Measurements from ENCODE around the gene HHAT. TPM values are rescaled to one million over a fixed set of nuclear protein-coding genes. Genes with fewer than 3 reads are reported as not detected.

Gene HHAT
- total RNA-seq, 1 donor, result 2.4 TPM

DNA sequence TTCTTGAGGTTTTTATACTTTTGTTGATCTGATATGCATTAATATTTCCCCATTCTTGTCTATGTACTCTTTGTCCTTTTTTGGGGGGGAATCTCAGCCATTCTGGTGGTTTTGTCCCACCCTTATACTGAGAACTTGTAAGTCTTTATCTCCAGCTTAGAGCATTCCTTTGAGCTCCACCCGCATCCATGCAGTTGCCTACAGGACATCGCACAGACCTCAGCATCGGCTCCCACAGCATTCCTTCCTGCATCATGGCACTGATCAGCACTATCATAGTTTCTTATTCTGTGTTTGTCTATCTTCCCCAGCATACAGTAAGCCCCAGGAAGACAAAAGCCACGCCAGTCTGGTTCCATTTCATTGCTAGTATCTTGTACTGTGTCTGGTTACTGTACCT is 33.0 kb downstream of the HHAT start:
- no peaks in the 10 kb centered on the region for H3K4me1 ChIP-seq (ENCODE audit: insufficient read depth, low read length)

DNA sequence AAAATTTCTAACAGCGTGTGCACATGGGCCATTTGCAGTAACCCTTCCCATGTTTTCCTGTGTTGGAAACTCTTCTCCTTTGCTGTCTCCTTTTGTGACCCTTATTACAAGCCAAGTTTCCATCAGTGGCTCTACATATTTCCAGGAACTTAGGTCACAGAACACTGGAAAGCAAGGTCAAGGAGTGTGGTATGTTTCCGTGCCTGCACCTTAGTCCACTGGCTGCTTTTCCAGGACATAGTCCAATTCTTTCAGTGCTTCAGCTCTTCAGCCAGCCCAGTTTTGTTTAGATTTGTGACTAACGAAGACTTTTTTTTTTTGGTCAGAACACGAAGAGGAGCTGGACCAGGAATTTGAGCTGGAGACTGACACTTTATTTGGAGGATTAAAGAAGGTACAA is 33.8 kb downstream of the HHAT start:
- H3K4me3 ChIP-seq (ENCODE audit: low read length), result no peak overlapping the region
- no peaks in the 10 kb centered on the region for H3K4me1 ChIP-seq (ENCODE audit: insufficient read depth, low read length)
- H3K9me3 ChIP-seq (ENCODE audit: low read depth, low read length), result no peaks in the 10 kb centered on the region
- no peaks in the 10 kb centered on the region for H3K27me3 ChIP-seq (ENCODE audit: insufficient read depth, low read length)

More for the DNA sequence above, 33.0 kb downstream of the HHAT start:
- Histone ChIP-seq H3K4me3 (ENCODE audit: low read length) (no peak overlapping the region), H3K27me3 (ENCODE audit: insufficient read depth, low read length) (no peaks in the 10 kb centered on the region), H3K9me3 (ENCODE audit: low read depth, low read length) (no peaks in the 10 kb centered on the region)

DNA sequence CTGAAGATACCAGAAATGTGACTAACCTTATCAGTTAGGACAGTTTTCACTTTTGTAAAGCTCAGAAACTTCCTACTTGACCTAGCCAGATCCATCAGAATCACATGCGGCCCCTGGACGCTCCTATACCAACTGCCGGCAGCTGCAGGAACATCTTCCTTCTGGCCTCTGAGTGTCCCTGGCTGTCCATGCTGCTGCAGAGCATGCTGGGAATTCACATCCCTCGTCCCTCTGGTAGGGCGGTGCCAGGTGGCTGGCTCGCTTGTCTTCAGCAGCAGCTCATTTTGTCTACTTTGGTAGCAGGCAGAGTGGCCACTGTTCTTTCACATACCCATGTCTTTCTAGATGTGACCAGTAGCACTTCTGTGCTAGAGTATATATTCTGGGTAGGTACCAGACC is 34.4 kb downstream of the HHAT start:
- no peaks in the 10 kb centered on the region for H3K9me3 ChIP-seq (ENCODE audit: low read depth, low read length)
- H3K27me3 ChIP-seq (ENCODE audit: insufficient read depth, low read length), result no peaks in the 10 kb centered on the region
- no peaks in the 10 kb centered on the region for H3K4me1 ChIP-seq (ENCODE audit: insufficient read depth, low read length)
- no peak overlapping the region for H3K4me3 ChIP-seq (ENCODE audit: low read length)

DNA sequence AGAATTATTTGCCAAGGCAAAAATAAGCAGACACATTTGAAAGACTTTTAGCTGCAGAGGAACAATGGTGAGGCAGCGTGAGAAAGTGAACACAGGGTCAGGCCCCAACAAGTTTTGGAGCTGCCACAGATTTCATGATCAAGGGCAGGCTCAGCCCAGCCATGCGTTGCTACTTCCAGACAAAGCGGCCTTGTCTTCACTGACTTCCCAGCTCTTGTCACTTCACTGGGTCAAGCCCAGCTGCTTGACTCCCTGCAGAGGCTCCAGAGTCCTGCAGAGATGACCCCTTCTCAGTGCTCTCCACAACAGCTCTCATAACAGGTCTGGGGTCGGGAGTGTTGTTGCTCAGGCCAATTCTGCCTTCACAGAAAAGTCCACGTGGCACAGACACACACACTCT is 35.8 kb downstream of the HHAT start:
- Histone ChIP-seq H3K27me3 (ENCODE audit: insufficient read depth, low read length) (no peaks in the 10 kb centered on the region), H3K9me3 (ENCODE audit: low read depth, low read length) (no peaks in the 10 kb centered on the region), H3K4me1 (ENCODE audit: insufficient read depth, low read length) (no peaks in the 10 kb centered on the region), H3K4me3 (ENCODE audit: low read length) (no peak overlapping the region)

DNA sequence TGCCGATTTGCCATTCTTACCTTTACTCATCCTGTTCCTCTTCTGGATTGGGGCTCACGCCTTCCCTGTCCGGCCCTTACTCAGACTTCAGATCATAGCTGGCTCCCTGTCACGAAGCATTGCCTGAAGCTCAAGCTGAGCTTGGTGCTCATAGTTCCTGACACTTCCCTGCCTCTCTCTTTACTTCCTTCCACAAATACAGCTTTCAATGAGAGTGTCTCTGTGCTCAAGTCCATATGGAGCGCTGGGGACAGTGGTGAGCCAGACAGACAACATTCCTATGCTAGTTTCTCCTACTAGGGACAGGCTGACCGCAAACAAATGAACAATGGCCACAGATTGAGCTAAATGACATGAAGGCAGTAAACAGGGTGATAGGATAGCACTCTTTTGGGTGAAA is 38.1 kb downstream of the HHAT start:
- H3K27me3 ChIP-seq (ENCODE audit: insufficient read depth, low read length), result no peaks in the 10 kb centered on the region
- no peak overlapping the region for H3K4me3 ChIP-seq (ENCODE audit: low read length)
- no peaks in the 10 kb centered on the region for H3K9me3 ChIP-seq (ENCODE audit: low read depth, low read length)
- no peaks in the 10 kb centered on the region for H3K4me1 ChIP-seq (ENCODE audit: insufficient read depth, low read length)

DNA sequence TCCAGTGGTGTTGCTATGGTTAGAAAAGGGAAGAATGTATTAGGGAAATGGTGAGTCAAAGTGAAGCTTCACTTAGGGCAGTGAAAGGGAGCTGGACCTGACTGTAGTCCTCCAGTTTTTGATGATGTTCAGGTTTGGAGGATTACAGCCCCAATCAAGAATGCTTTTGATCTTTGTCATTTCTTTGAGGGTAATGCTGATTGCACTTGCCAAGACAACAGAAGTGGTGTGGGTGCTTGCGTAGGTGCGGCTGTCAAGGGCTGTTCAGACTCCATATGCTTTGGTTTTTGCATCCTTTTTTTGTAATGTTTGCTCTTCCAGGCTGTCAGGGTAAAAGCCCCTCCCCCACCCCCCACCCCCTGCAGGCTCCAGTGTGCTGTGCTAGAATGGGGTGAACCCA is 38.9 kb downstream of the HHAT start:
- H3K9me3 ChIP-seq (ENCODE audit: low read depth, low read length), result no peaks in the 10 kb centered on the region
- no peak overlapping the region for H3K4me3 ChIP-seq (ENCODE audit: low read length)
- no peaks in the 10 kb centered on the region for H3K27me3 ChIP-seq (ENCODE audit: insufficient read depth, low read length)
- no peaks in the 10 kb centered on the region for H3K4me1 ChIP-seq (ENCODE audit: insufficient read depth, low read length)

DNA sequence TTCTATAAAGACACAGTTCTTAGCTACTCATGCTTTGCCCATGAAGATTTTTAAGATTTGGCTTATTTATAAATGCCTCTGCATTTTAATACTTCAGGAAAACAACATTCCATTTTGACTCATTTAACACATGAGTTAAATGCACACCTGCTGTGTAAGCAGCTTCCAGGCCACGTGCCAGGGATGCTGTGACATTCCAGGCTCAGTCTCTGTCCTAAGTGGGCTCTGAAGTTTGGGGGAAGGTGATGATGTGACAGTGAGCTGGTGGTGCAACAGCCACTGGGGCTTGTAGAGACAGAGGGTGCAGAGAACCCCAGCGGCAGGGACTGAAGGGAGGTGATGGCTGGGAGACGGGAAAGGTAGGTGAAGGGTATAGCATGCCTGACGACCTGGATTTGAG is 40.7 kb downstream of the HHAT start:
- no peak overlapping the region for H3K4me3 ChIP-seq (ENCODE audit: low read length)
- H3K9me3 ChIP-seq (ENCODE audit: low read depth, low read length), result no peaks in the 10 kb centered on the region
- peaks cover 14% of the 10 kb centered on the region for H3K4me1 ChIP-seq (ENCODE audit: insufficient read depth, low read length)
- H3K27me3 ChIP-seq (ENCODE audit: insufficient read depth, low read length), result no peaks in the 10 kb centered on the region

DNA sequence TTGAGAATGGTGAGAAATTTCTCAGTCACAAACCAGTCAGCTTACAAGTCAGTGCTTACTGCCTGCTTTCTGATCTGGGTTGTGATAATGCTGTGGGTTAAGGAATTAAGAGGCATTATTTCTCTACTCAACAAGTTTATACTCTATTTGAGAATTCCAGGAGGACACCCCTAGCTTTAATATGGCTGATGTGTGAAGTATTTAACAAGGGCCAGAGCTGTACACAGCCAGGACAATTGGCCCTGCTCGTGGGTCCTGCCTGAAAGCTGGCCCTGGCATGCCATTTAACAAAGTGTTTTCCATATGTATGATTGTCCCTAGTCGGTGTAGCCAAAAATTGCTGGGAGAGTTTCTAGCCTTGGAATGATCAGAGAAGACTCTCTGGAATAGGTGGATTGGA is 43.2 kb downstream of the HHAT start:
- no peaks in the 10 kb centered on the region for H3K9me3 ChIP-seq (ENCODE audit: low read depth, low read length)
- H3K4me1 ChIP-seq (ENCODE audit: insufficient read depth, low read length), result peaks cover 22% of the 10 kb centered on the region
- no peaks in the 10 kb centered on the region for H3K27me3 ChIP-seq (ENCODE audit: insufficient read depth, low read length)
- no peak overlapping the region for H3K4me3 ChIP-seq (ENCODE audit: low read length)

DNA sequence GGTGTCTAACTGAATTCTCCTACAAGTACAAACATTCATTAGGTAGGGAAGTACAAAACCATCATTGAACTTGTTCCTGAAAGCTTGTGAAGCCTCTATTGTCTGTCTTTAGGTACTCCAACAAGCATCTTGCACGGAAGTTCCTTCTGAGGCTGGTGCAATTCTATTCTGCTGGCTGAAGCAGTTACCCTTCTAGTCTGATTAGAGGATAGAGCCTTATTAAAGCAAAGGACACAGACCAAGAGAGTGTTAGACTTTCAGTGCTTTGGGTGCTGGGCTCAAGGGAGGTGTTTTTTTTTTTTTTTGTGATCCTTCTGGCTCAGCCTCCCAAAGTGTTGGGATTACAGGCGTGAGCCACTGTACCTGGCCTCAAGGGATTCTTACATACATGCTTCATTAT is 43.8 kb downstream of the HHAT start:
- Histone ChIP-seq H3K4me3 (ENCODE audit: low read length) (no peak overlapping the region), H3K4me1 (ENCODE audit: insufficient read depth, low read length) (peaks cover 22% of the 10 kb centered on the region), H3K9me3 (ENCODE audit: low read depth, low read length) (no peaks in the 10 kb centered on the region)

DNA sequence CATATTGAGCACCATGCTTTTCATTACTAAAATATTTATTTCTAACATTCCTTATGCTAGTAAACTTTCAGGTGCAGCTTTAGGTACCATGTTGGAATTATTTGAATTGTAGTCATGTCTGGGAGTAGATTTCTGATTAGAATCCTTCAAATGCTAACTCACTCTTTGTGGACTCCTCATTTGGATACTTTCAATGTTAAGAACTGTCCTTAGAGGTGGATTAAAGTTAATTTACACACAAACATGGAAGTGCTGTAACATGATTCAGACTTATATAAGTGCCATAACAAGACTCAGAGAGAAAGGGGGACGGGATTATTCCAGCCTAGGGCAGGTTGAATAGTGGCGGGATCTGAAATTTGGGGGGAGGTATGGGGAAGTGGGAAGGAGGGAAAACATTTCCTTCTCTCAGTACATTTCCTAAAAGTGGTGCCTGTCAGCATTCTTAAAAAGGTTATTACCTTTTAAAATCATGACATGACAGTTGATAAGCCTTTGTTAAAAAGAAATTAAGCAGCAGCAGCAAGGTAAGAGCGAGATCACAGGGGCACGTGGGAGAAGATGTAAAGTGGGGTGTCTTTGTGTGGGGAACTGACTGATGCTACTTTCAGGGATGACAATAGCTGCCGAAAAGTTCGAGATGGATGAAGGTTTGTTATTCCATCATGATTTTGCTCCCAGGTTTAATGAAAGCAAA is 44.4 kb downstream of the HHAT start:
- Histone ChIP-seq H3K4me1 (ENCODE audit: insufficient read depth, low read length) (peaks cover 22% of the 10 kb centered on the region), H3K4me3 (ENCODE audit: low read length) (no peak overlapping the region), H3K27me3 (ENCODE audit: insufficient read depth, low read length) (no peaks in the 10 kb centered on the region), H3K9me3 (ENCODE audit: low read depth, low read length) (no peaks in the 10 kb centered on the region)

More for the DNA sequence above, 43.8 kb downstream of the HHAT start:
- no peaks in the 10 kb centered on the region for H3K27me3 ChIP-seq (ENCODE audit: insufficient read depth, low read length)

DNA sequence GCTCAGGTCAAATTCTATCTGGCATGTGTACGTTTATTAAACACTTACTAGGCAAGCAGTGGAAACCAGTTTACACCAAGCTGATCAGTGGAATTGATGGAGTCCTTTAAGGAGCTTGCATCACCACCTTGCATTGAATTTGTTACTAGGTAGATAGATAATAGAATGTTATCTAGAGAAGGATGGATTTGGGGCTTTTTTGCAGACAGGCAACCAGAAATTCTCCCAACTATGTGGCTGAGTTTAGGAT is 44.9 kb downstream of the HHAT start:
- no peaks in the 10 kb centered on the region for H3K9me3 ChIP-seq (ENCODE audit: low read depth, low read length)
- H3K4me3 ChIP-seq (ENCODE audit: low read length), result no peak overlapping the region
- no peaks in the 10 kb centered on the region for H3K27me3 ChIP-seq (ENCODE audit: insufficient read depth, low read length)
- H3K4me1 ChIP-seq (ENCODE audit: insufficient read depth, low read length), result peaks cover 22% of the 10 kb centered on the region

DNA sequence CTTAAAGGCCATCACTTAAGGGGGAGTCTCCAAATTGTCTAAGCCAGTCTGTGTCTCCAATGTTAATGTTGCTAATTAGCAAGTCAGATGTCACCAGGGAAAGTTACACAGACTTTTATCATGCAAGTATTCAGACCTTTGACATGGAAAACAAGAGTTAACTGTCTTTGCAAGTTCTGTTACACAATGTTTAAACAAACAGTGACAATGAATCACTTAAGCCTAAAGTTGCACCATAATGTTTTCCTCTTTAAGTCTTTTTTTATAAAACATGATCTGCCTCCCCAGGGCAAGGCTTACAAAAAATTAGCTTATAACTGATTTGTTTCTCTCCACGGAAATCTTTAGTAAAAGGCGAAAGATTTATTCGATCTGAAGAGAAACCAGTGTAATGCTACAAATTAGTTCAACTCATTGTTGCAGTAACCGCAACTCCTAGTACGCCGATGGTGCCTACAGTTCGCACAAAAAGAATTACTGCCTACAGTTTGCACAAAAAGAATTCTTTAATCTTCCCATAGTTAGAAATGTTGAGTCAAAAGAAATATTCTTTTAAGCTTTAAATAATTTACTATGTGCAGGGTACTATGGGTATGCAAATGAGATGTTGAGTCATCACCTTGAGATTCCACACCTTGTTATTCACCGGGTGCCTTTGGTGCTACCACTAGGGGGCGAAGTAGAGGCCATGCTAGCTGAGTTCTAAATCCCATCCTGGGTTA is 45.3 kb downstream of the HHAT start:
- Histone ChIP-seq H3K4me1 (ENCODE audit: insufficient read depth, low read length) (peaks cover 22% of the 10 kb centered on the region), H3K9me3 (ENCODE audit: low read depth, low read length) (no peaks in the 10 kb centered on the region), H3K4me3 (ENCODE audit: low read length) (no peak overlapping the region), H3K27me3 (ENCODE audit: insufficient read depth, low read length) (no peaks in the 10 kb centered on the region)

DNA sequence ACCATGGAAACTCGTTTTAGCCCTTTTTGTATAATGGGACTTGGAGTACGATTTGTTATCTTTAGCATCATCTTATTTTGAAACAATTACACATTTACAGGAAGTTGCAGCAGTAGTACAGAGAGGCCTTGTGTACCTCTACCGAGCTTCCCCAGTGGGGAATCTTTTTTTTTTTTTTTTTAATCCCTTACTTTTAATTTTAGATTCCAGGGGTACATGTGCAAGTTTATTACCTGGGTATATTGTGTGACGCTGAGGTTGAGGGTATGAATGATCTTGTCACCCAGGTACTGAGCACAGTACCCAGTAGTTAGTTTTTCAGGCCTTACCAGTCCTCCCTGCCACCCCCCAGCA is 45.9 kb downstream of the HHAT start:
- H3K27me3 ChIP-seq (ENCODE audit: insufficient read depth, low read length), result no peaks in the 10 kb centered on the region
- peaks cover 22% of the 10 kb centered on the region for H3K4me1 ChIP-seq (ENCODE audit: insufficient read depth, low read length)
- no peak overlapping the region for H3K4me3 ChIP-seq (ENCODE audit: low read length)
- no peaks in the 10 kb centered on the region for H3K9me3 ChIP-seq (ENCODE audit: low read depth, low read length)

DNA sequence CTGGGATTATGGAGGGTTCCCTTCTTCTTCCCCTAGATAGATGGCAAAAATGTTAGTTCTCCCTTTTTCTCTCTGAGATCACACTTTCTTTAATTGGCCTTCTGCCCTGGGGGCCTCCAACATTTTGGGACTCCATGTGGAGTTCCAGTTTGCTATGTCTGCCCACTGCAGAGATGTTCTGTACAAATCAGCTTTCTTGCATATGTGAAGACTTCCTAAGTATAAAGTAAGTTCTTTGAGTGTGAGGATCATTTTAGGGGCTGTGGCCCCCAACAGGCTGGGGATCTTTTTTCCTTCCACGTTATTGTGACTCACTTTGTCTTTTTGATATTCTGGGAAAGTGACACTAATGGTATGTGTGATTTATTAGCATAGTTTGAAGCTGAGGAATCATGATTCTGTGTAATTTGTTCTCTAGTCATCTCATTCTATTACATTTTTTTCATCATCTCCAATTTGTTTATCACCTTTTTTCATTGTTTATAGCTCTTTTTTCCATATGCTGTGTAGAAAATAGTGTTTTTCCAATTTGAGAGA is 48.2 kb downstream of the HHAT start:
- Histone ChIP-seq H3K4me1 (ENCODE audit: insufficient read depth, low read length) (peaks cover 22% of the 10 kb centered on the region), H3K27me3 (ENCODE audit: insufficient read depth, low read length) (no peaks in the 10 kb centered on the region), H3K9me3 (ENCODE audit: low read depth, low read length) (no peaks in the 10 kb centered on the region), H3K4me3 (ENCODE audit: low read length) (no peak overlapping the region)

DNA sequence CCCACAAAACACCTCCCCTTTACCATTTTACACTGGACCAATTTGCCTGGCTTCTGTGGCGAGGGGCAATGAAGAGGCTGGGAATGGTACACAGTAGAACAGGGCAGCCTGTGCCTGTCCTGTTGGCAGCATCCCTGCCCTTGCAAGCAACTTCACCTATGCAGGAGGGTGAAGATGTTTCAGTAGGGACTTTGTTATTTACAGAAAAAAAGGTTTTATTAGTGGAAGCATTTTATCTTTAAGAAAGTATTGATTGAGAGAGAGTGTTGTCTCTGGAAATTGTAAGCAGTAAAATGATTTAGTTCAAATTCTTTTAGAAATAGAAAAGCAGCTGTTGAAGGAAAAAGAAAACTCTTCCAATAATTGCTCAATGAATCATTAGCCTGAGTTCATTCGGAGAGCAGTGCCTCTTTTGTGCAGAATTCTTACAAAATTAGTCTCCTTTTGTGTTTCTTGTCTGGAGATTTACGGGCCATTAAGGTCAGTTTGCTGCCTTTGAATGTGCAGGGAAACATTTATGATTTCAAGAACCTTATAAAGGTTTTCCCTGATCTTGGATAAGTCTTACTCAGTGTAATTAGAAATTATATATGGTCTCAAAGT is 49.1 kb downstream of the HHAT start:
- Histone ChIP-seq H3K9me3 (ENCODE audit: low read depth, low read length) (no peaks in the 10 kb centered on the region), H3K4me3 (ENCODE audit: low read length) (no peak overlapping the region), H3K27me3 (ENCODE audit: insufficient read depth, low read length) (no peaks in the 10 kb centered on the region), H3K4me1 (ENCODE audit: insufficient read depth, low read length) (peaks cover 22% of the 10 kb centered on the region)

DNA sequence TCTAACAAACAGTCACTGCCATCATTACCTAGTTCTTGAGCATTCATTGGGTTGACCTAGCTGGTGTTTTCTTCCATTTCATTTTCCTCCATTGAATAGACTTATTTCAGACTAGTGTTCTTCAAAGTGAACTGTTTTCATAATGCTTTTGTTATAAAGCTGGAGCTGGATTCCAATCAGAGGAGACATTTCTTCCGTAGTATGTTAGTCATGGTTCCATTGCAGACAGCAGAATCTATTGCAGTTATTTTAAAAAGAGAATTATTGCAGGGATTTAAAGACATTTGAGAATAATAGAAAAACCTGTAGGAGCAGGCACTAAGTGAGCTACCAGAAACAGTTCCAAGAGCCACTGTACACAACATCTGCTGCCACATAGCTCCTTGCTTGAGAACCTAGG is 50.0 kb downstream of the HHAT start:
- H3K4me1 ChIP-seq (ENCODE audit: insufficient read depth, low read length), result peaks cover 13% of the 10 kb centered on the region

More for the DNA sequence above, 50.0 kb downstream of the HHAT start:
- Histone ChIP-seq H3K9me3 (ENCODE audit: low read depth, low read length) (no peaks in the 10 kb centered on the region), H3K27me3 (ENCODE audit: insufficient read depth, low read length) (no peaks in the 10 kb centered on the region), H3K4me3 (ENCODE audit: low read length) (no peak overlapping the region)

Measured in mononuclear cell (primary cell).